HG03469 (cell line): ENCODE data around the gene ZNF892.
"Not testable (repeated sequence)": the region's sequence is repeated elsewhere in the genome, so short reads cannot be mapped to it uniquely, and the experiment has no call there.

Experiments
- ATAC-seq: cut with Tn5 transposase; IDR thresholded peaks from one replicate; pipeline ENCODE4 v1.9.1; 2021; ENCODE audit warnings: mild to moderate bottlenecking, moderate library complexity, moderate number of reproducible peaks; ENCODE audit not compliant: unreplicated experiment

The ZNF892 gene

GRCh38 chr2:95220449-95220848 is 13.1 kb downstream of the ZNF892 start:
- ATAC-seq = no peak

- ATAC-seq = no peak
These were observed 18.3 kb downstream of the ZNF892 start for GRCh38 chr2:95225658-95226057.

- ATAC-seq = no peak
These were observed 24.4 kb downstream of the ZNF892 start for GRCh38 chr2:95231723-95232122.

GRCh38 chr2:95232232-95232631 is 24.9 kb downstream of the ZNF892 start:
- ATAC-seq = no peak

GRCh38 chr2:95234286-95234785 is 27.0 kb downstream of the ZNF892 start:
- no peak for ATAC-seq

GRCh38 chr2:95234816-95235215 is 27.5 kb downstream of the ZNF892 start:
- no peak for ATAC-seq

GRCh38 chr2:95238131-95238530 is 30.8 kb downstream of the ZNF892 start:
- ATAC-seq = no peak

- ATAC-seq = no peak
These were observed 32.8 kb downstream of the ZNF892 start for GRCh38 chr2:95240091-95240490.

GRCh38 chr2:95240556-95240955 is 33.2 kb downstream of the ZNF892 start:
- ATAC-seq = no peak

- ATAC-seq = not testable (repeated sequence)
These were observed 34.8 kb downstream of the ZNF892 start for GRCh38 chr2:95242084-95242483.
